Mesenchymal stem cell (in vitro differentiated cells and primary cell): Measurements from ENCODE around the gene ZDHHC13.

Experiments used
- DNase-seq: peaks from one replicate; pipeline ENCODE4 v3.0.0-alpha.2; 2013
- H2AFZ ChIP-seq: one replicate; pipeline ENCODE4 v1.6.1; 2013; ENCODE audit warnings: low read depth, mild to moderate bottlenecking, control low read depth, inconsistent platforms, low read length, moderate library complexity
- H2AK5ac ChIP-seq: 2 replicates; pipeline ENCODE4 v1.6.1; 2013; ENCODE audit warnings: low read length, moderate library complexity, mild to moderate bottlenecking, inconsistent platforms; ENCODE audit not compliant: severe bottlenecking
- H2BK120ac ChIP-seq: one replicate; pipeline ENCODE4 v1.6.1; 2013; ENCODE audit warnings: low read depth, mild to moderate bottlenecking, inconsistent platforms, low read length, moderate library complexity
- H2BK12ac ChIP-seq, 2 experiments: one replicate each; pipeline ENCODE4 v1.6.1; 2013; ENCODE audit warnings: inconsistent platforms in 2 of 2, low read length in 2 of 2, mild to moderate bottlenecking in 2 of 2, moderate library complexity in 2 of 2, control low read depth in 1 of 2
- H2BK15ac ChIP-seq: one replicate; pipeline ENCODE4 v1.6.1; 2013; ENCODE audit warnings: mild to moderate bottlenecking, low read depth, inconsistent platforms; ENCODE audit not compliant: poor library complexity, severe bottlenecking
- H2BK5ac ChIP-seq: 2 replicates; pipeline ENCODE4 v1.6.1; 2013; ENCODE audit warnings: low read depth, mild to moderate bottlenecking, low read length, control low read depth, inconsistent platforms; ENCODE audit not compliant: poor library complexity, severe bottlenecking
- H3K14ac ChIP-seq, 2 experiments: one replicate each; pipeline ENCODE4 v1.6.1; 2013; ENCODE audit warnings: inconsistent platforms in 2 of 2, low read length in 2 of 2, control low read depth in 1 of 2, mild to moderate bottlenecking in 1 of 2, moderate library complexity in 1 of 2
- H3K18ac ChIP-seq, 2 experiments: one replicate each; pipeline ENCODE4 v1.6.1; 2013; ENCODE audit warnings: inconsistent platforms in 2 of 2, low read length in 2 of 2, control low read depth in 1 of 2, low read depth in 1 of 2, mild to moderate bottlenecking in 1 of 2
- H3K23ac ChIP-seq, 2 experiments: one replicate each; pipeline ENCODE4 v1.6.1; 2013; ENCODE audit warnings: inconsistent platforms in 2 of 2, low read length in 2 of 2, mild to moderate bottlenecking in 2 of 2, moderate library complexity in 2 of 2, control low read depth in 1 of 2
- H3K27ac ChIP-seq: 2 replicates; pipeline ENCODE4 v1.5.1; 2013; ENCODE audit warnings: mild to moderate bottlenecking, moderate library complexity, low read length, control low read depth, inconsistent platforms; ENCODE audit not compliant: poor library complexity, severe bottlenecking
- H3K27me3 ChIP-seq, 2 experiments: 2 replicates each; pipeline versions ENCODE4 v1.6.1 to v1.7.0; 2013; ENCODE audit warnings: low read length in 2 of 2, mild to moderate bottlenecking in 2 of 2, moderate library complexity in 2 of 2, control low read depth in 1 of 2, inconsistent platforms in 1 of 2; ENCODE audit not compliant: control insufficient read depth in 1 of 2, insufficient read depth in 1 of 2
- H3K36me3 ChIP-seq, 2 experiments: 2 replicates each; pipeline versions ENCODE4 v1.6.1 to v1.7.0; 2013; ENCODE audit warnings: low read length in 2 of 2, control low read depth in 1 of 2, inconsistent platforms in 1 of 2, low read depth in 1 of 2, mild to moderate bottlenecking in 1 of 2; ENCODE audit not compliant: insufficient read depth in 2 of 2, control insufficient read depth in 1 of 2
- H3K4ac ChIP-seq, 2 experiments: one replicate each; pipeline ENCODE4 v1.6.1; 2013; ENCODE audit warnings: inconsistent platforms in 2 of 2, low read length in 2 of 2, mild to moderate bottlenecking in 2 of 2, moderate library complexity in 2 of 2, control low read depth in 1 of 2, low read depth in 1 of 2
- H3K4me1 ChIP-seq: 2 replicates; pipeline ENCODE4 v1.6.1; 2013; ENCODE audit warnings: low read depth, low read length, control low read depth; ENCODE audit not compliant: control insufficient read depth, insufficient read depth
- H3K4me2 ChIP-seq: 2 replicates; pipeline ENCODE4 v1.6.1; 2013; ENCODE audit warnings: low read length, mild to moderate bottlenecking, inconsistent platforms; ENCODE audit not compliant: poor library complexity, severe bottlenecking
- H3K4me3 ChIP-seq, 2 experiments: 2 replicates each; pipeline versions ENCODE4 v1.5.1 to v1.7.0; 2013; ENCODE audit warnings: low read length in 2 of 2, mild to moderate bottlenecking in 2 of 2, control low read depth in 1 of 2, low read depth in 1 of 2; ENCODE audit not compliant: insufficient read depth in 1 of 2
- H3K79me1 ChIP-seq: replicated peaks from 2 replicates; pipeline ENCODE4 v1.6.1; 2013; ENCODE audit warnings: mild to moderate bottlenecking, control low read depth, low read length, inconsistent platforms; ENCODE audit not compliant: poor library complexity, severe bottlenecking
- H3K9ac ChIP-seq: 2 replicates; pipeline ENCODE4 v1.7.0; 2013; ENCODE audit warnings: mild to moderate bottlenecking, low read length, moderate library complexity
- H3K9me3 ChIP-seq: 2 replicates; pipeline ENCODE4 v1.7.0; 2013; ENCODE audit warnings: mild to moderate bottlenecking, low read length; ENCODE audit not compliant: control insufficient read depth
- H4K8ac ChIP-seq: one replicate; pipeline ENCODE4 v1.6.1; 2013; ENCODE audit warnings: inconsistent platforms, mild to moderate bottlenecking, low read length, moderate library complexity
- H4K91ac ChIP-seq: one replicate; pipeline ENCODE4 v1.6.1; 2013; ENCODE audit warnings: mild to moderate bottlenecking, low read length, inconsistent platforms
- WGBS: methylation state at CpG from one replicate; pipeline ENCODE4 v1.1.7; 2013; ENCODE audit warnings: mixed read lengths; 5-methylcytosine and 5-hydroxymethylcytosine counted together

ZDHHC13 gene

DNA sequence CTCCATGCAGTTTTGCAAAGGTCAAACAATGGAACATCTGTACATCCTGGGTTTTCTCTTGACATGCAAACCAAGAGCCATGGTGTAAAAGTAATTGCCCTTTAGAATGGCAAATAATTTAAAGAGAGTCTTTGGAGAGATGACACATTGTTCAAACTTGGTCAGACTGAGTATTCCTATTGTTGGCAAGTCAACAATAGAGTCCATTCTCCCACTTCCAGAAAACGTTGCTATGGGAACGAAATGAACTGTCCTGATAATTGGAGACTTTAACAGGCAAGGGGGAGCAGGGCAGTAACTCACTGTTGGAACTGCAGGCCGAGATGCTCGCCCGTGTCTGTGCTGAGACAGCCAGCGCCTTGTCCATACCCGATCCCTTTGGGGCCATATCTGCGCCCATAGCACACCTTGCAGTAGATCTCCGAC lies 70.9 kb downstream of the ZDHHC13 start:
- Histone ChIP-seq H3K79me1 (no peaks in the 10 kb centered on the region), H2BK12ac (no peak overlapping the region), H3K18ac (no peak overlapping the region), H3K9me3 (no peaks in the 10 kb centered on the region), H3K14ac (no peak overlapping the region), H2BK120ac (no peak overlapping the region), H4K8ac (peak overlapping the region; percentile 51), H3K4ac (no peak overlapping the region), H3K4me2 (no peak overlapping the region), H4K91ac (no peak overlapping the region), H3K9ac (no peak overlapping the region), H2AFZ (no peak overlapping the region), H3K36me3 (no peaks in the 10 kb centered on the region), H3K27me3 (peaks cover 0 to 9% of the 10 kb centered on the region in 2 experiments), H2BK15ac (no peak overlapping the region), H3K4me3 (no peak overlapping the region), H3K23ac (no peak overlapping the region), H3K27ac (no peak overlapping the region), H2BK5ac (no peak overlapping the region), H3K4me1 (no peaks in the 10 kb centered on the region), H2AK5ac (no peak overlapping the region)
- no peak for DNase-seq
- WGBS, result 96% methylated on average over 9 of the region's 9 CpGs

DNA sequence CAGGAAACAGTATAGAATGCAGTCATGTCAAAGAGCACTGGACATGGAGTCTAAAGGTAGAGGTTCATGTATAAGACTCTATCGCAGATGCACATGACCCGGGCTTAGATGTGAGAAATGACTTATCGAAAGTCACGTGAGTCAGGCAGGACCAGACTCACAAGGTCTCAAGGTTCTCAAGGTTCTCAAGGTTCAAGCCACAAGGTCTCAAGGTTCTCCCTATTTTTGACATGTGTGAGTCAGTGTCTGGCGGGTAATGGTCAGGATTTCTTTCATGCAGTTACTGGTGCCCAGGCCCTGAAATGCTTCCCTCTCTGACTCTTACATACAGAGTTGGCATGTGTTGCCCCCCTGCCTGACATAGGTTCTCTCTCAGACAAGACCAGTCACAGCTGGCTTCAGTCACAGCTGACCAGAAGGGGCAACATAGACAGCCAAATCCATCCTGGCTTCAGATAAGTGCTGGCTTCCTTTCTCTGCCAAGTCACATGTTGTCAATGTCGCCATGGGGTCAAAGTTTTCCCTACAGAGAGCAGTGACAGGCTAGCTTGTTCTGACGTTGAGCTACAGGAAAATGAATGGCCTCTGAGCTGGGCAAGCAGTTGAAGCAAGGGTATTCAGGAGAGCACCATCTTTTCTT lies 74.7 kb downstream of the ZDHHC13 start:
- Histone ChIP-seq H3K9me3 (no peaks in the 10 kb centered on the region), H2BK12ac (no peak overlapping the region), H2AFZ (no peak overlapping the region), H3K4ac (no peak overlapping the region), H2BK5ac (no peak overlapping the region), H3K23ac (no peak overlapping the region), H3K14ac (no peak overlapping the region), H3K18ac (no peak overlapping the region), H3K36me3 (no peaks in the 10 kb centered on the region), H3K27ac (no peak overlapping the region), H3K79me1 (no peaks in the 10 kb centered on the region), H4K91ac (no peak overlapping the region), H2BK15ac (no peak overlapping the region), H3K4me2 (no peak overlapping the region), H3K9ac (no peak overlapping the region), H3K4me1 (no peaks in the 10 kb centered on the region), H3K27me3 (peaks cover 0 to 17% of the 10 kb centered on the region in 2 experiments), H2BK120ac (no peak overlapping the region), H2AK5ac (no peak overlapping the region), H3K4me3 (no peak overlapping the region), H4K8ac (no peak overlapping the region)
- 83% methylated on average over 7 of the region's 7 CpGs for whole genome bisulfite sequencing
- peak; percentile 8 for DNase-seq

DNA sequence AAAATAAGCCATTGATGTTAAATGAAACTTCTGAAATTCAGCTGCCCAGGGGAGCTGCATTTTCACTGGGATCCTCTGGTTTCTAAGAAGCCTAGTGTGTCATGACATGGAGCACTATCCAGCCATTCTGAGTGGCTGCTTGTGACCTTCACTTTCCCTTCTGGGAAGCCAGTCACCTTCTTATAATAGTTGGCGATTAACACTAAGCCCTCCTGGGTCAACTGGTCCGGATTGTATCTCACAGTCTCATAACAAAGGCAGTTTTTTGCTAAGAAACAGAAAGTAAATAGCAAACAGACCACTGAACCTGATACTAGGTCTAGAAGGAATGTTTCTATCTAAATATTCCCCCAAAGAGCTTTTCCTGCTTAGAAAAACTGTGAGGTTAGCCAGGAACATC lies 76.9 kb downstream of the ZDHHC13 start:
- Histone ChIP-seq H3K9ac (no peak overlapping the region), H4K8ac (no peak overlapping the region), H2AK5ac (no peak overlapping the region), H2BK5ac (no peak overlapping the region), H3K4me1 (no peaks in the 10 kb centered on the region), H3K4me3 (no peak overlapping the region), H3K27me3 (peaks cover 4 to 30% of the 10 kb centered on the region in 2 experiments), H2BK15ac (no peak overlapping the region), H3K36me3 (no peaks in the 10 kb centered on the region), H2AFZ (no peak overlapping the region), H3K4me2 (no peak overlapping the region), H3K23ac (no peak overlapping the region), H2BK12ac (no peak overlapping the region), H3K79me1 (no peaks in the 10 kb centered on the region), H3K18ac (no peak overlapping the region), H4K91ac (no peak overlapping the region), H3K14ac (no peak overlapping the region), H2BK120ac (no peak overlapping the region), H3K27ac (no peak overlapping the region), H3K9me3 (no peaks in the 10 kb centered on the region), H3K4ac (no peak overlapping the region)
- 100% methylated on average over 1 of the region's 2 CpGs for WGBS
- DNase-seq, result peak; percentile 26

DNA sequence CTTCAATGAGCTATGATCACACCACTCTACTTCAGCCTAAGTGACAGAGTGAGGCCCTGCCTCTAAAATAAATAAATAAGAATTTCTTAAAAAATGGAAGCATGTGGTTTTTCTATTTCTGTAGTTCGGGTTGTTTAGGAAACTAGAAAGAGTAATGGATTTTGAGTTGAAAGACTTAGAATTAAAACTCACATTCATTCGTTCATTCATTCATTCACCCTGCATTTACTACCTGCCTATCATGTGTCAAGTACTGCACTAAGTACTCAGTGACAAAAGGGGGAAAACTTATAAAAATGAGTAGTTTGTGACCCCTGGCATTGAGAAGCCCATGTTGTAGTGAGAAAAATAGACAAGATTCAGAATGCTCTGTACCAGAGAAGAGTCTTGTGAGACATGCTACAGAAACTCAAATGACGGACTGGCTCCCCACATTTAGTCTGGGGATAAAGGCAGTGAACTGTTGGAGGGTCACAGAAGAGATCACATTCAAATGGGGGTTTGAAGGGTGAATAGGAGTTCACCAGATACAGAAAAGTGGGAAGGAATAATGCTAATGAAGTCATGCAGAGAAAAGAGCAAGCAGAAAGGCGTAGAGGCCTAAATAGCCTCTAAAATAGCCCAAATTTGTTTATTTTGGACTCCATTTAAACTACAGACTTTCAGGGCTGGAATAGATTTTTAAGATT lies 77.8 kb downstream of the ZDHHC13 start:
- no peak overlapping the region for H3K14ac ChIP-seq

More for the DNA sequence above, 77.8 kb downstream of the ZDHHC13 start:
- Histone ChIP-seq H2BK120ac (no peak overlapping the region), H3K9me3 (no peaks in the 10 kb centered on the region), H4K8ac (no peak overlapping the region), H3K4ac (no peak overlapping the region), H3K36me3 (no peaks in the 10 kb centered on the region), H3K27me3 (peaks cover 4 to 35% of the 10 kb centered on the region in 2 experiments), H3K4me1 (no peaks in the 10 kb centered on the region), H2AK5ac (no peak overlapping the region), H2BK12ac (no peak overlapping the region), H3K23ac (no peak overlapping the region), H3K27ac (no peak overlapping the region), H2AFZ (no peak overlapping the region), H3K79me1 (no peaks in the 10 kb centered on the region), H3K18ac (no peak overlapping the region), H3K9ac (no peak overlapping the region), H3K4me2 (no peak overlapping the region), H2BK5ac (no peak overlapping the region), H3K4me3 (no peak overlapping the region), H4K91ac (no peak overlapping the region), H2BK15ac (no peak overlapping the region)
- no peak for DNase-seq
- WGBS, result 92% methylated on average over 1 of the region's 4 CpGs
